Measurements from ENCODE around the gene NCKAP5. TPM values are rescaled to one million over a fixed set of nuclear protein-coding genes. Genes with fewer than 3 reads are reported as not detected.

The NCKAP5 gene
- total and polyA plus RNA-seq, 9 of the 15 experiments (the other 6 are each of a cell fraction or from before 2014, with no cell fraction given) = not detected

GRCh38 chr2:133080822-133081221 is 487.4 kb downstream of the NCKAP5 start:
- Histone ChIP-seq H3K27ac (ENCODE audit: extremely low read depth, low read depth, low read length) (no peak overlapping the region), H3K36me3 (ENCODE audit: control insufficient read depth, insufficient read depth, low read length) (no peaks in the 10 kb centered on the region), H3K27me3 (ENCODE audit: control insufficient read depth in 2 of 2, insufficient read depth in 2 of 2, low read length in 2 of 2) (no peaks in the 10 kb centered on the region), H3K4me2 (ENCODE audit: insufficient read depth, low read length) (no peak overlapping the region), H3K4me3 (no peak overlapping the region), H2AFZ (ENCODE audit: low read depth, low read length) (no peak overlapping the region), H3K79me2 (ENCODE audit: control insufficient read depth, insufficient read depth, low read length) (no peaks in the 10 kb centered on the region), H3K9me3 (replicated peaks; ENCODE audit: control insufficient read depth, insufficient read depth, low read depth, low read length) (no peaks in the 10 kb centered on the region), H3K9me1 (ENCODE audit: control insufficient read depth, insufficient read depth, low read length) (no peaks in the 10 kb centered on the region), H3K9ac (ENCODE audit: insufficient read depth in 1 of 2, low read depth in 2 of 2, low read length in 2 of 2) (no peak overlapping the region), H4K20me1 (replicated peaks; ENCODE audit: control insufficient read depth, insufficient read depth, low read length) (no peaks in the 10 kb centered on the region), H3K4me1 (replicated peaks in 1 of 2; ENCODE audit: control insufficient read depth in 2 of 2, insufficient read depth in 2 of 2, low read length in 2 of 2) (no peaks in the 10 kb centered on the region)
- intact Hi-C loops (cut with micrococcal nuclease) = no loop called here
- ChIA-PET CTCF (ENCODE audit: low intra/inter-chr PET ratio) (no interaction called here), POLR2A (interaction anchor here (0.6 kb wide), 1 partner anchor 1493 kb away, joined by 4 read pairs; no protein-coding TSS in a partner anchor)
- no TSS peak for BruUV-seq (replicated peaks)
- FAIRE-seq (no peak), ATAC-seq (no peak), DNase-seq (ENCODE audit: extremely low read depth in 1 of 4, low spot score in 3 of 4) (no peak)
- in situ Hi-C loops (cut with MboI) = no loop called here
- TF ChIP-seq MYBL2 (IDR thresholded peaks at IDR 0.05; ENCODE audit: low read depth) (no peak), MYBL2 (CRISPR knock-in tag; IDR thresholded peaks at IDR 0.05; ENCODE audit: borderline replicate concordance) (no peak), GTF2F1 (IDR thresholded peaks at IDR 0.05; ENCODE audit: low read depth, low read length) (no peak), KAT8 (IDR thresholded peaks at IDR 0.05; ENCODE audit: low read depth) (no peak), ZNF224 (CRISPR knock-in tag; IDR thresholded peaks at IDR 0.05) (no peak), NR2F6 (CRISPR knock-in tag; IDR thresholded peaks at IDR 0.05) (no peak)
- 8% methylated on average over 2 of the region's 2 CpGs for WGBS (ENCODE audit: insufficient coverage, low coverage, missing lambda C conversion rate)

DNA sequence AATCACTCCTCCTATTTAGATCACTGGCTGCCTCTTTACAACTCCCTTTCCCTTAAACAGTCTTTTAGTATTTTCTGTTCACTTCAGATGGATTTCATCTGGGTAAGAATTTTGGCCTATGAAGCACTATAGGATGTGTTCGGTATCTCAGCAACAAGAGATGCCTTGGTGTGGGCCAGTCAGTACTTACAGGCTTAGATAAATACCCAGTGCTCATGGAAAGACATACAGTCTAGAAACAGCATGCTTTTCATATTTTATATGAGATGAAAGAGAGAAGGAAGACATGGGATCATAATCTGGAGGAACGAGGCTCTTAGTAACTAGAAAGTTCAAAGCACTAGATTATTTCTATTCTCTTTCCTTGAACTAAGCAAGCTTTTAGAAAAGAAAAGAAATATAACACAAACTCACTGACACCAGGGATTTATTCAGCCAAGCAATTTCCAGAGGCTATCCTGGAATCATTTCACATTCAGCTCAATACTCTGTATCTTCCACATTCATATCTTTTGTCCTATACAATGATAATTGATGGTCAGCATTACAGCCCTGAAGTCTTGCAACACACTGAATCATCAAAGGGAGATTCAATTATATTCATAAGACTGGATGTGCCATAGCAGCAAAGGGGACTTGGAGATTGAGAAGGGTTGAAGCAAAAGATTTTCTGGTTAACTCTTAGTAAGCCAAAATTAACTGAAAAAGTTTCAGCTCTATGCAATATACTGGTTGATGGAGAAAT is 489.4 kb downstream of the NCKAP5 start:
- Histone ChIP-seq H2AFZ (ENCODE audit: low read depth, low read length) (no peak overlapping the region), H3K27ac (ENCODE audit: extremely low read depth, low read depth, low read length) (no peak overlapping the region), H3K79me2 (ENCODE audit: control insufficient read depth, insufficient read depth, low read length) (no peaks in the 10 kb centered on the region), H3K9me3 (replicated peaks; ENCODE audit: control insufficient read depth, insufficient read depth, low read depth, low read length) (no peaks in the 10 kb centered on the region), H3K4me2 (ENCODE audit: insufficient read depth, low read length) (no peak overlapping the region), H3K36me3 (ENCODE audit: control insufficient read depth, insufficient read depth, low read length) (no peaks in the 10 kb centered on the region), H3K27me3 (ENCODE audit: control insufficient read depth in 2 of 2, insufficient read depth in 2 of 2, low read length in 2 of 2) (no peaks in the 10 kb centered on the region), H4K20me1 (replicated peaks; ENCODE audit: control insufficient read depth, insufficient read depth, low read length) (no peaks in the 10 kb centered on the region), H3K4me3 (no peak overlapping the region), H3K9ac (ENCODE audit: insufficient read depth in 1 of 2, low read depth in 2 of 2, low read length in 2 of 2) (no peak overlapping the region), H3K9me1 (ENCODE audit: control insufficient read depth, insufficient read depth, low read length) (no peaks in the 10 kb centered on the region), H3K4me1 (replicated peaks in 1 of 2; ENCODE audit: control insufficient read depth in 2 of 2, insufficient read depth in 2 of 2, low read length in 2 of 2) (no peaks in the 10 kb centered on the region)
- CTCF ChIA-PET (ENCODE audit: low intra/inter-chr PET ratio) = no interaction called here
- in situ Hi-C loops (cut with MboI) = no loop called here
- 0% methylated on average over 2 of the region's 2 CpGs for WGBS (ENCODE audit: insufficient coverage, low coverage, missing lambda C conversion rate)
- FAIRE-seq (no peak), ATAC-seq (no peak), DNase-seq (ENCODE audit: extremely low read depth in 1 of 4, low spot score in 3 of 4) (no peak)
- no TSS peak for BruUV-seq (replicated peaks)
- intact Hi-C loops (cut with micrococcal nuclease) = no loop called here
- POLR2A ChIA-PET = no interaction called here
- TF ChIP-seq JUN (IDR thresholded peaks at IDR 0.05; ENCODE audit: borderline replicate concordance, low read depth, low read length) = no peak
- no peak for TF ChIP-seq JUN (CRISPR knock-in tag; IDR thresholded peaks at IDR 0.05; ENCODE audit: borderline replicate concordance)
- no peak for TF ChIP-seq CEBPG (CRISPR knock-in tag; IDR thresholded peaks at IDR 0.05)
- TF ChIP-seq CEBPG (tag; conservative IDR thresholded peaks at IDR 0.05 in 1 of 2, IDR thresholded peaks at IDR 0.05 in 1 of 2) = no peak
- no peak for TF ChIP-seq ZBTB33 (CRISPR knock-in tag; IDR thresholded peaks at IDR 0.05)
- no peak for TF ChIP-seq CBFA2T2 (conservative IDR thresholded peaks at IDR 0.05)
- TF ChIP-seq NFIX (CRISPR knock-in tag; IDR thresholded peaks at IDR 0.05; ENCODE audit: low read depth) = no peak
- no peak for TF ChIP-seq COPS2 (conservative IDR thresholded peaks at IDR 0.05)
- no peak for TF ChIP-seq EP400 (IDR thresholded peaks at IDR 0.05)

Measured in K562 (cell line).